SU-DHL-6 (cell line): ENCODE results near the gene DHRS1.

Experiments
- H2AFZ ChIP-seq: fragments of 200-600 bp; sonication (generic); 2 replicates; pipeline ENCODE4 v1.6.1; 2014; ENCODE audit warnings: low read depth, mild to moderate bottlenecking, moderate library complexity, mixed read lengths, antibody characterized with exemption, low read length; ENCODE audit not compliant: severe bottlenecking
- H3F3A ChIP-seq: fragments of 200-600 bp; shearing (Covaris generic); 2 replicates; pipeline ENCODE4 v1.6.0; 2016; ENCODE audit warnings: antibody characterized with exemption, mild to moderate bottlenecking; ENCODE audit not compliant: insufficient read depth
- H3K27ac ChIP-seq: fragments of 200-600 bp; sonication (generic); 2 replicates; pipeline ENCODE4 v1.5.1; 2016; ENCODE audit warnings: low read depth, mild to moderate bottlenecking, low read length, moderate library complexity, mixed read lengths
- H3K27me3 ChIP-seq: fragments of 200-600 bp; sonication (generic), shearing (Covaris generic); 2 replicates; pipeline ENCODE4 v1.6.0; 2014; ENCODE audit warnings: mild to moderate bottlenecking, low read length
- H3K36me3 ChIP-seq: fragments of 200-600 bp; sonication (generic); 2 replicates; pipeline ENCODE4 v1.6.1; 2014; ENCODE audit warnings: mild to moderate bottlenecking, low read length, mixed read lengths
- H3K4me2 ChIP-seq: fragments of 300-600, 200-600 bp; shearing (Covaris generic), sonication (generic); 2 replicates; pipeline ENCODE4 v1.6.0; 2014; ENCODE audit warnings: low read length, low read depth, mild to moderate bottlenecking; ENCODE audit not compliant: poor library complexity, severe bottlenecking
- H3K4me3 ChIP-seq: fragments of 200-600 bp; sonication (generic); 2 replicates; pipeline ENCODE4 v1.5.1; 2014; ENCODE audit warnings: antibody characterized with exemption, low read length, mild to moderate bottlenecking, mixed read lengths; ENCODE audit not compliant: insufficient read depth, poor library complexity, severe bottlenecking
- H3K79me2 ChIP-seq: fragments of 200-600 bp; sonication (generic); 2 replicates; pipeline ENCODE4 v1.6.1; 2014; ENCODE audit warnings: mild to moderate bottlenecking, low read length, moderate library complexity; ENCODE audit not compliant: insufficient read depth
- H3K9ac ChIP-seq: fragments of 200-600 bp; sonication (generic); 2 replicates; pipeline ENCODE4 v1.7.0; 2014; ENCODE audit warnings: mild to moderate bottlenecking, low read length
- H3K9me2 ChIP-seq: fragments of 200-600 bp; sonication (generic); replicated peaks from 2 replicates; pipeline ENCODE4 v1.6.1; 2014; ENCODE audit warnings: low read length; ENCODE audit not compliant: insufficient read depth
- H3K9me3 ChIP-seq: fragments of 200-600 bp; sonication (generic); 2 replicates; pipeline ENCODE4 v1.6.1; 2014; ENCODE audit warnings: low read length, mixed read lengths; ENCODE audit not compliant: insufficient read depth
- H4K20me1 ChIP-seq: fragments of 200-600 bp; sonication (generic); 2 replicates; pipeline ENCODE4 v1.6.1; 2014; ENCODE audit warnings: low read depth, mild to moderate bottlenecking, antibody characterized with exemption, low read length, moderate library complexity, mixed read lengths
- EZH2phosphoT487 ChIP-seq: fragments of 200-600 bp; sonication (generic), shearing (Covaris generic); conservative IDR thresholded peaks from 2 replicates; pipeline ENCODE4 v1.6.1; 2018; ENCODE audit warnings: mild to moderate bottlenecking, antibody characterized with exemption, low read length, moderate library complexity, mixed read lengths
- TF ChIP-seq, protein P1 (sequence below): fragments of 200-600 bp; sonication (generic); IDR thresholded peaks from one replicate; pipeline ENCODE4 v1.5.1; 2017; ENCODE audit warnings: antibody characterized with exemption, mild to moderate bottlenecking, low read length, moderate library complexity; ENCODE audit not compliant: insufficient read depth, poor library complexity, severe bottlenecking

The DHRS1 gene

DNA sequence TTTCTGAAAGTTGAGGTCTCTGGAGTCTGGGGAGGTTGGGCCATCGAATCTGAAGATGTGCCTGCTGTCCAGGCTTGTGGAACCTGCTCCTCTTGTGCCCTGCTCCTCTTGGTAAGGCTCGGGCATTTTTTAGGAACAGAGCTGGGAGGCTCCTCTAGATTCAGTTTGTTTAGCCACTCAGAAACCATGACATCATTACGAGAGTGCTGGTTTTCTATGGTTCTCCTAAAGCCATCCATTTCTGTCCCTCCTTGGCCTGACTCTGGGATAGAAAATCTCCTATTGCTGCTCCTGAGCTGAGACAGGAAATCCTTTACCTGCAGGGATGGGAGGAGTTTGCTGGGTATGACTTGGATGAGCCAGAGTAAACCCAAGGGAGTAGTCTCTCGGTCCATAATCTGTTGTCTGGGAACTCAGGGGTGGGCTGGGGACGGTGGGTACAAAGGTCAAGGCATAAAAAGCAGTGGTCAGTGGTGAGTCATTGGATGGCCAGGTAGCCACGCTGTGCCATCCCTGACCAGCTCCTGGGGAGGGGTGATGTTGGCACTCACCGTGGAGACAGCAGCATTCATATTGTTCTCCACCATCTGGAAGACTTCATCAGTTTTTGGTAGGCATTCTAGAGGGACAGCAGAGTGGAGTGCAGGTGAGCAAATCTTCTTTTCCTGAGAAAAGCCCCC, 37.7 kb upstream of the DHRS1 start:
- no peak overlapping the region for H3K9ac ChIP-seq
- no peaks in the 10 kb centered on the region for H3K79me2 ChIP-seq
- H3F3A ChIP-seq: no peaks in the 10 kb centered on the region
- TF ChIP-seq, protein P1, sequence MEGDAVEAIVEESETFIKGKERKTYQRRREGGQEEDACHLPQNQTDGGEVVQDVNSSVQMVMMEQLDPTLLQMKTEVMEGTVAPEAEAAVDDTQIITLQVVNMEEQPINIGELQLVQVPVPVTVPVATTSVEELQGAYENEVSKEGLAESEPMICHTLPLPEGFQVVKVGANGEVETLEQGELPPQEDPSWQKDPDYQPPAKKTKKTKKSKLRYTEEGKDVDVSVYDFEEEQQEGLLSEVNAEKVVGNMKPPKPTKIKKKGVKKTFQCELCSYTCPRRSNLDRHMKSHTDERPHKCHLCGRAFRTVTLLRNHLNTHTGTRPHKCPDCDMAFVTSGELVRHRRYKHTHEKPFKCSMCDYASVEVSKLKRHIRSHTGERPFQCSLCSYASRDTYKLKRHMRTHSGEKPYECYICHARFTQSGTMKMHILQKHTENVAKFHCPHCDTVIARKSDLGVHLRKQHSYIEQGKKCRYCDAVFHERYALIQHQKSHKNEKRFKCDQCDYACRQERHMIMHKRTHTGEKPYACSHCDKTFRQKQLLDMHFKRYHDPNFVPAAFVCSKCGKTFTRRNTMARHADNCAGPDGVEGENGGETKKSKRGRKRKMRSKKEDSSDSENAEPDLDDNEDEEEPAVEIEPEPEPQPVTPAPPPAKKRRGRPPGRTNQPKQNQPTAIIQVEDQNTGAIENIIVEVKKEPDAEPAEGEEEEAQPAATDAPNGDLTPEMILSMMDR: no peak
- TF ChIP-seq EZH2phosphoT487: no peak
- no peaks in the 10 kb centered on the region for H3K36me3 ChIP-seq
- H3K4me3 ChIP-seq: no peak overlapping the region
- H3K27ac ChIP-seq: no peak overlapping the region
- no peaks in the 10 kb centered on the region for H3K27me3 ChIP-seq
- no peaks in the 10 kb centered on the region for H4K20me1 ChIP-seq
- no peak overlapping the region for H3K4me2 ChIP-seq
- no peaks in the 10 kb centered on the region for H3K9me2 ChIP-seq
- no peak overlapping the region for H2AFZ ChIP-seq
- no peaks in the 10 kb centered on the region for H3K9me3 ChIP-seq

DNA sequence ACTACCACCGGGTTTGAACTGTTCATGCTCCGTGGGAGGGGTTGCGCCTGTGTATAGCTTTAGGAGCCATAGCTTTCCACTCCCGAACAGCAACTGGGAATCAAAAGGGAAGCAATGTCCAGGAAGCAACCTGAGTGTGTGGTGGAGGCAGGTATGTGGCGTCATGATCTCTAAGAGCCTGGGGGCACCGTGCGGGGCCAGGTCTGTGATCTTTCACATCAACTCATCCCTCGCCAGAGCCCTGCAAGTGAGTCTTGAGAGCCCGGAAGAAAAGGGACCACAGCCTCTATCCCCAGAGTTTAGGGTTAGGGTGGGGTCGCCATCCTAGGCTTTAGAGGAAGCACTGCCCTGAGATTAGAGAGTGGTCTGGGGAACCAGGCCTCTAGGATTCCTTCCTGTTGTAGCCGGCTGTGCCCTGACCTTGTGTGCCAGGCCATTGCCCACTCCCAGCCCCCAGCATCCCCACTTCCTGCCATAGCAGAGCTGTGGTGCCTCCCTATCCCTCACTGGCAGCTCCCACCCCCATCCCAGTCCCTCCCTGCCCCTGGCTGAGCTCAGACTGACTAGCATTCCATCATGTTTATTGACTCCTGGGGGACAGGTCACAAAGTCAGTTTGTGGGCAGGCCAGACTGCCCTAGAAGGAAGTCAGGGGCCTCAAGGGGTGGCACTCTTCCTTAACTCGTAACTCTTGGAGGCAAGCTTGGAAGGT, 36.0 kb upstream of the DHRS1 start:
- no peak for TF ChIP-seq EZH2phosphoT487
- TF ChIP-seq, protein P1: no peak
- no peak overlapping the region for H2AFZ ChIP-seq
- no peaks in the 10 kb centered on the region for H3K79me2 ChIP-seq
- H3K4me2 ChIP-seq: no peak overlapping the region
- no peaks in the 10 kb centered on the region for H3K9me2 ChIP-seq
- no peak overlapping the region for H3K9ac ChIP-seq
- H3K4me3 ChIP-seq: no peak overlapping the region
- no peaks in the 10 kb centered on the region for H3F3A ChIP-seq
- H3K36me3 ChIP-seq: no peaks in the 10 kb centered on the region
- H3K27me3 ChIP-seq: no peaks in the 10 kb centered on the region
- no peak overlapping the region for H3K27ac ChIP-seq
- H4K20me1 ChIP-seq: no peaks in the 10 kb centered on the region
- H3K9me3 ChIP-seq: no peaks in the 10 kb centered on the region

DNA sequence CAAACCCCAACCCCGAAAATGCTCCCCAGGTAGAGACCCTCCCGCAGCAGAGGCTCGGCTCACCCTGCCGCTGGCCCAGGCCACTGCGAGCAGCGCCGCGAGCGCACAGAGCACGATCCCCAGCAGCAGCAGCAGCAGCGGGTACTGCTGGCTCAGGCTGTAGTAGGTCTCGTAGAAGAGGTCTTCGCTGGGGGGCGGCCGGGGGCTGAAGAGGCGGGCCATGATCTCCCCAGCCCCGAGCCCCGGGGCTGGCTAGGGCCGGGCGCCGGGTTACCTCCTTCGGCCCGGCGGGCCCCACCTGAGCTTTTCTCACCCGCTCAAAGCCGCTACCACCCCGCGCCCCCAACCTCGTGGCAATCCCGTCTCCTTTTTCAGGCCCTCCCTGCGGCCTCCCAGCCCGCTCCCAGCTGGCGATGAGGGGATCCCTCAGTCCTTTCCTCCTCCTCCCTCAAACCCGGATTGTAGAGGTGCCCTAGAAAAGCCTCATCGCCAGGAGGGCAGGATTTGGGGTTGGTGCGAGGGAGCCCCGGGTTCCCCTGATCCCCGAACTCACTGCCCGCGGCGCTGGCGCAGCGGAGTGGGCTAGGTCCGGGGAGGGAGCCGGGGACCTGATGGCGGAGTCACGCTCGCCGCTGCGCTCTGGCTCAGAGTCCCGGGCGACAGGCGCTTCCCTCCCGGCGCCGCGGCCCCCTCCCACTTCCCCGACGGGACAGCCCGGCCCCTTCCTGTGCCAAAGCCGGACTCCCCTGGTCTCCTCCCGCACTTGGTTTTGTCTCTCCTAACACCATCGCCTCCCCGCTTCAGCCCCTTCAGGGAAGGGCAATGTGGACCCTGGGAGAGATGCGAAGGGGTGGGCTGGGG, 35.1 kb upstream of the DHRS1 start, which contains the start of gene ADCY4:
Gene ADCY4, minus strand, starts transcription at position 641 of the 861 bp plus-strand sequence. Its CDS starts 419 bp downstream, at position 222.
- TF ChIP-seq, protein P1: no peak
- TF ChIP-seq EZH2phosphoT487: no peak
- no peaks in the 10 kb centered on the region for H3K79me2 ChIP-seq
- no peaks in the 10 kb centered on the region for H4K20me1 ChIP-seq
- no peaks in the 10 kb centered on the region for H3K36me3 ChIP-seq
- H2AFZ ChIP-seq: no peak within 1 kb of the TSS
- no peaks in the 10 kb centered on the region for H3K27me3 ChIP-seq
- no peak within 1 kb of the TSS for H3K9ac ChIP-seq
- no peak within 1 kb of the TSS for H3K27ac ChIP-seq
- H3K4me3 ChIP-seq: no peak within 1 kb of the TSS
- no peaks in the 10 kb centered on the region for H3F3A ChIP-seq
- H3K4me2 ChIP-seq: peak within 1 kb of the TSS; percentile 40
- H3K9me3 ChIP-seq: no peaks in the 10 kb centered on the region
- no peaks in the 10 kb centered on the region for H3K9me2 ChIP-seq
